Heart left ventricle (tissue), 13 donors: Measurements from ENCODE around the gene ELOB.

Experiments used
- POLR2A ChIP-seq, 2 donors: fragments of 450-650 bp; IDR thresholded peaks; one replicate each; pipeline ENCODE4 v1.6.1; 2017; ENCODE audit warnings: antibody characterized with exemption in 2 of 2, mild to moderate bottlenecking in 2 of 2, moderate library complexity in 2 of 2
- TF ChIP-seq, protein P1 (sequence below), 12 donors: fragments of 200-600 bp; sonication (generic) in 4 of 12; IDR thresholded peaks; one replicate each; pipeline versions ENCODE4 v1.5.0 to v1.8.0; 2018 to 2022; ENCODE audit warnings: antibody characterized with exemption in 12 of 12, mild to moderate bottlenecking in 5 of 12
- donor health status: ischemic (EF 13 %, LVEDD 7.1; RV severe dilation, severe dysfunction).
- donor health status: DM: no; HTN: yes; CAD: no.
- donor health status: DM: no; HTN: no; CAD: no.
- donor health status: ischemic (EF 25% LVEDD 6.9; RV normal size, moderate dysfunction).
- donor health status: ischemic (EF 25% LVEDD 5.7; RV mildly dilated, moderate dysfunction).
- donor health status: ischemic (EF 35%, LVEDD 5.7; RV mildly dilated, moderate dysfunction).
- donor health status: nonischemic (EF 11% LVEDD 7.7; RV severe dilation, severe dysfunction).
- donor health status: DM: yes; HTN: yes; CAD: no.
- donor health status: PGD.
- donor health status: ischemic (EF 29% LVEDD 5.4; RV normal size, mild dysfunction).
- donor health status: nonischemic (EF 23%, LVEDD 6.1; RV moderate dilation, normal function).

- TF ChIP-seq, protein P1, sequence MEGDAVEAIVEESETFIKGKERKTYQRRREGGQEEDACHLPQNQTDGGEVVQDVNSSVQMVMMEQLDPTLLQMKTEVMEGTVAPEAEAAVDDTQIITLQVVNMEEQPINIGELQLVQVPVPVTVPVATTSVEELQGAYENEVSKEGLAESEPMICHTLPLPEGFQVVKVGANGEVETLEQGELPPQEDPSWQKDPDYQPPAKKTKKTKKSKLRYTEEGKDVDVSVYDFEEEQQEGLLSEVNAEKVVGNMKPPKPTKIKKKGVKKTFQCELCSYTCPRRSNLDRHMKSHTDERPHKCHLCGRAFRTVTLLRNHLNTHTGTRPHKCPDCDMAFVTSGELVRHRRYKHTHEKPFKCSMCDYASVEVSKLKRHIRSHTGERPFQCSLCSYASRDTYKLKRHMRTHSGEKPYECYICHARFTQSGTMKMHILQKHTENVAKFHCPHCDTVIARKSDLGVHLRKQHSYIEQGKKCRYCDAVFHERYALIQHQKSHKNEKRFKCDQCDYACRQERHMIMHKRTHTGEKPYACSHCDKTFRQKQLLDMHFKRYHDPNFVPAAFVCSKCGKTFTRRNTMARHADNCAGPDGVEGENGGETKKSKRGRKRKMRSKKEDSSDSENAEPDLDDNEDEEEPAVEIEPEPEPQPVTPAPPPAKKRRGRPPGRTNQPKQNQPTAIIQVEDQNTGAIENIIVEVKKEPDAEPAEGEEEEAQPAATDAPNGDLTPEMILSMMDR (IDR thresholded peaks at IDR 0.05): no peak
- TF ChIP-seq POLR2A (IDR thresholded peaks at IDR 0.05): no peak
These were observed 47.5 kb upstream of the ELOB start for GRCh38 chr16:2824626-2825025.
